Mesenchymal stem cell (in vitro differentiated cells and primary cell): ENCODE results near the gene OPCML.

Experiments
- DNase-seq: peaks from one replicate; pipeline ENCODE4 v3.0.0-alpha.2; 2013
- H2AFZ ChIP-seq: one replicate; pipeline ENCODE4 v1.6.1; 2013; ENCODE audit warnings: low read depth, mild to moderate bottlenecking, control low read depth, inconsistent platforms, low read length, moderate library complexity
- H2AK5ac ChIP-seq: 2 replicates; pipeline ENCODE4 v1.6.1; 2013; ENCODE audit warnings: low read length, moderate library complexity, mild to moderate bottlenecking, inconsistent platforms; ENCODE audit not compliant: severe bottlenecking
- H2BK120ac ChIP-seq: one replicate; pipeline ENCODE4 v1.6.1; 2013; ENCODE audit warnings: low read depth, mild to moderate bottlenecking, inconsistent platforms, low read length, moderate library complexity
- H2BK12ac ChIP-seq, 2 experiments: one replicate each; pipeline ENCODE4 v1.6.1; 2013; ENCODE audit warnings: inconsistent platforms in 2 of 2, low read length in 2 of 2, mild to moderate bottlenecking in 2 of 2, moderate library complexity in 2 of 2, control low read depth in 1 of 2
- H2BK15ac ChIP-seq: one replicate; pipeline ENCODE4 v1.6.1; 2013; ENCODE audit warnings: mild to moderate bottlenecking, low read depth, inconsistent platforms; ENCODE audit not compliant: poor library complexity, severe bottlenecking
- H2BK5ac ChIP-seq: 2 replicates; pipeline ENCODE4 v1.6.1; 2013; ENCODE audit warnings: low read depth, mild to moderate bottlenecking, low read length, control low read depth, inconsistent platforms; ENCODE audit not compliant: poor library complexity, severe bottlenecking
- H3K14ac ChIP-seq, 2 experiments: one replicate each; pipeline ENCODE4 v1.6.1; 2013; ENCODE audit warnings: inconsistent platforms in 2 of 2, low read length in 2 of 2, control low read depth in 1 of 2, mild to moderate bottlenecking in 1 of 2, moderate library complexity in 1 of 2
- H3K18ac ChIP-seq, 2 experiments: one replicate each; pipeline ENCODE4 v1.6.1; 2013; ENCODE audit warnings: inconsistent platforms in 2 of 2, low read length in 2 of 2, control low read depth in 1 of 2, low read depth in 1 of 2, mild to moderate bottlenecking in 1 of 2
- H3K23ac ChIP-seq, 2 experiments: one replicate each; pipeline ENCODE4 v1.6.1; 2013; ENCODE audit warnings: inconsistent platforms in 2 of 2, low read length in 2 of 2, mild to moderate bottlenecking in 2 of 2, moderate library complexity in 2 of 2, control low read depth in 1 of 2
- H3K27ac ChIP-seq: 2 replicates; pipeline ENCODE4 v1.5.1; 2013; ENCODE audit warnings: mild to moderate bottlenecking, moderate library complexity, low read length, control low read depth, inconsistent platforms; ENCODE audit not compliant: poor library complexity, severe bottlenecking
- H3K27me3 ChIP-seq, 2 experiments: 2 replicates each; pipeline versions ENCODE4 v1.6.1 to v1.7.0; 2013; ENCODE audit warnings: low read length in 2 of 2, mild to moderate bottlenecking in 2 of 2, moderate library complexity in 2 of 2, control low read depth in 1 of 2, inconsistent platforms in 1 of 2; ENCODE audit not compliant: control insufficient read depth in 1 of 2, insufficient read depth in 1 of 2
- H3K36me3 ChIP-seq, 2 experiments: 2 replicates each; pipeline versions ENCODE4 v1.6.1 to v1.7.0; 2013; ENCODE audit warnings: low read length in 2 of 2, control low read depth in 1 of 2, inconsistent platforms in 1 of 2, low read depth in 1 of 2, mild to moderate bottlenecking in 1 of 2; ENCODE audit not compliant: insufficient read depth in 2 of 2, control insufficient read depth in 1 of 2
- H3K4ac ChIP-seq, 2 experiments: one replicate each; pipeline ENCODE4 v1.6.1; 2013; ENCODE audit warnings: inconsistent platforms in 2 of 2, low read length in 2 of 2, mild to moderate bottlenecking in 2 of 2, moderate library complexity in 2 of 2, control low read depth in 1 of 2, low read depth in 1 of 2
- H3K4me1 ChIP-seq: 2 replicates; pipeline ENCODE4 v1.6.1; 2013; ENCODE audit warnings: low read depth, low read length, control low read depth; ENCODE audit not compliant: control insufficient read depth, insufficient read depth
- H3K4me2 ChIP-seq: 2 replicates; pipeline ENCODE4 v1.6.1; 2013; ENCODE audit warnings: low read length, mild to moderate bottlenecking, inconsistent platforms; ENCODE audit not compliant: poor library complexity, severe bottlenecking
- H3K4me3 ChIP-seq, 2 experiments: 2 replicates each; pipeline versions ENCODE4 v1.5.1 to v1.7.0; 2013; ENCODE audit warnings: low read length in 2 of 2, mild to moderate bottlenecking in 2 of 2, control low read depth in 1 of 2, low read depth in 1 of 2; ENCODE audit not compliant: insufficient read depth in 1 of 2
- H3K79me1 ChIP-seq: replicated peaks from 2 replicates; pipeline ENCODE4 v1.6.1; 2013; ENCODE audit warnings: mild to moderate bottlenecking, control low read depth, low read length, inconsistent platforms; ENCODE audit not compliant: poor library complexity, severe bottlenecking
- H3K9ac ChIP-seq: 2 replicates; pipeline ENCODE4 v1.7.0; 2013; ENCODE audit warnings: mild to moderate bottlenecking, low read length, moderate library complexity
- H3K9me3 ChIP-seq: 2 replicates; pipeline ENCODE4 v1.7.0; 2013; ENCODE audit warnings: mild to moderate bottlenecking, low read length; ENCODE audit not compliant: control insufficient read depth
- H4K8ac ChIP-seq: one replicate; pipeline ENCODE4 v1.6.1; 2013; ENCODE audit warnings: inconsistent platforms, mild to moderate bottlenecking, low read length, moderate library complexity
- H4K91ac ChIP-seq: one replicate; pipeline ENCODE4 v1.6.1; 2013; ENCODE audit warnings: mild to moderate bottlenecking, low read length, inconsistent platforms
- WGBS: methylation state at CpG from one replicate; pipeline ENCODE4 v1.1.7; 2013; ENCODE audit warnings: mixed read lengths; 5-methylcytosine and 5-hydroxymethylcytosine counted together

Gene OPCML

GRCh38 chr11:132719684-132720083, 812.6 kb downstream of the OPCML start:
- H3K9me3 ChIP-seq: no peaks in the 10 kb centered on the region
- no peak overlapping the region for H3K23ac ChIP-seq
- no peaks in the 10 kb centered on the region for H3K4me1 ChIP-seq
- no peak overlapping the region for H2BK120ac ChIP-seq
- H4K8ac ChIP-seq: no peak overlapping the region
- DNase-seq: no peak
- no peak overlapping the region for H3K4ac ChIP-seq
- no peak overlapping the region for H2AK5ac ChIP-seq
- no peak overlapping the region for H3K14ac ChIP-seq
- no peaks in the 10 kb centered on the region for H3K36me3 ChIP-seq
- H2BK5ac ChIP-seq: no peak overlapping the region
- no peaks in the 10 kb centered on the region for H3K27me3 ChIP-seq
- no peak overlapping the region for H3K4me3 ChIP-seq
- H3K27ac ChIP-seq: no peak overlapping the region
- H2BK12ac ChIP-seq: no peak overlapping the region
- H4K91ac ChIP-seq: no peak overlapping the region
- H2BK15ac ChIP-seq: no peak overlapping the region
- no peak overlapping the region for H3K4me2 ChIP-seq
- no peaks in the 10 kb centered on the region for H3K79me1 ChIP-seq
- H3K18ac ChIP-seq: no peak overlapping the region
- 95% methylated on average over 4 of the region's 4 CpGs for WGBS
- H2AFZ ChIP-seq: no peak overlapping the region
- no peak overlapping the region for H3K9ac ChIP-seq

GRCh38 chr11:132718711-132719671, 813.3 kb downstream of the OPCML start:
- no peak overlapping the region for H2BK120ac ChIP-seq
- H3K36me3 ChIP-seq: no peaks in the 10 kb centered on the region
- H4K91ac ChIP-seq: no peak overlapping the region
- H4K8ac ChIP-seq: no peak overlapping the region
- H3K23ac ChIP-seq: no peak overlapping the region
- peak overlapping the region in 1 of 2 experiments; percentile 80 for H3K14ac ChIP-seq
- no peak overlapping the region for H3K4ac ChIP-seq
- no peaks in the 10 kb centered on the region for H3K27me3 ChIP-seq
- no peak overlapping the region for H2BK12ac ChIP-seq
- H3K27ac ChIP-seq: no peak overlapping the region
- no peaks in the 10 kb centered on the region for H3K79me1 ChIP-seq
- H3K9ac ChIP-seq: no peak overlapping the region
- H3K4me1 ChIP-seq: no peaks in the 10 kb centered on the region
- H3K4me3 ChIP-seq: no peak overlapping the region
- no peaks in the 10 kb centered on the region for H3K9me3 ChIP-seq
- no peak overlapping the region for H2BK15ac ChIP-seq
- peak overlapping the region; percentile 57 for H2AFZ ChIP-seq
- H2BK5ac ChIP-seq: no peak overlapping the region
- peak; percentile 8 for DNase-seq
- H3K18ac ChIP-seq: peak overlapping the region in 1 of 2 experiments; percentile 18
- H2AK5ac ChIP-seq: no peak overlapping the region
- H3K4me2 ChIP-seq: no peak overlapping the region
- whole genome bisulfite sequencing: 76% methylated on average over 27 of the region's 27 CpGs

GRCh38 chr11:132717824-132718223, 814.5 kb downstream of the OPCML start:
- no peaks in the 10 kb centered on the region for H3K4me1 ChIP-seq
- no peaks in the 10 kb centered on the region for H3K79me1 ChIP-seq
- no peak overlapping the region for H3K4ac ChIP-seq
- no peak overlapping the region for H2BK120ac ChIP-seq
- H2BK5ac ChIP-seq: no peak overlapping the region
- no peak overlapping the region for H2AK5ac ChIP-seq
- H3K27ac ChIP-seq: no peak overlapping the region
- no peak overlapping the region for H2AFZ ChIP-seq
- H4K8ac ChIP-seq: no peak overlapping the region
- H3K36me3 ChIP-seq: no peaks in the 10 kb centered on the region
- H3K27me3 ChIP-seq: no peaks in the 10 kb centered on the region
- no peak overlapping the region for H3K4me2 ChIP-seq
- no peak overlapping the region for H3K9ac ChIP-seq
- H2BK15ac ChIP-seq: no peak overlapping the region
- no peak overlapping the region for H3K23ac ChIP-seq
- no peak for DNase-seq
- H3K14ac ChIP-seq: no peak overlapping the region
- H2BK12ac ChIP-seq: no peak overlapping the region
- H4K91ac ChIP-seq: no peak overlapping the region
- H3K4me3 ChIP-seq: no peak overlapping the region
- WGBS: 88% methylated on average over 8 of the region's 8 CpGs
- H3K18ac ChIP-seq: no peak overlapping the region
- no peaks in the 10 kb centered on the region for H3K9me3 ChIP-seq

GRCh38 chr11:132716037-132716436, 816.3 kb downstream of the OPCML start:
- Histone ChIP-seq H3K14ac (no peak overlapping the region), H4K8ac (no peak overlapping the region), H3K9ac (no peak overlapping the region), H3K9me3 (no peaks in the 10 kb centered on the region), H3K79me1 (no peaks in the 10 kb centered on the region), H3K4me3 (peak overlapping the region in 1 of 2 experiments; percentile 18), H4K91ac (no peak overlapping the region), H3K27ac (no peak overlapping the region), H3K4me1 (no peaks in the 10 kb centered on the region), H2AK5ac (no peak overlapping the region), H2BK5ac (no peak overlapping the region), H2BK120ac (no peak overlapping the region), H3K18ac (no peak overlapping the region), H3K36me3 (no peaks in the 10 kb centered on the region), H2BK12ac (no peak overlapping the region), H2AFZ (no peak overlapping the region), H3K4ac (no peak overlapping the region), H3K23ac (no peak overlapping the region), H2BK15ac (no peak overlapping the region), H3K27me3 (no peaks in the 10 kb centered on the region), H3K4me2 (no peak overlapping the region)
- DNase-seq: no peak
- WGBS: no CpG with 5 or more reads among the region's 2 CpGs
